Hematopoietic multipotent progenitor cell (in vitro differentiated cells): ENCODE data around the gene PCDHGA1. TPM values are rescaled to one million over a fixed set of nuclear protein-coding genes. Genes with fewer than 3 reads are reported as not detected.

ENCODE experiments used
- DNase-seq, 3 donors: peaks; one replicate each; pipeline ENCODE4 v3.0.0-alpha.2; 2011 to 2015; ENCODE audit warnings: low read depth in 2 of 3, low spot score in 2 of 3
- total RNA-seq: library from RNA; depleted of rRNA; stranded (reverse); fragments of >200 nt; gene quantifications from one replicate; pipeline ENCODE4 v1.2.3, GENCODE V29; 2012

Gene PCDHGA1
- total RNA-seq, 1 donor = under 0.01 TPM

- peak; percentile 39 to 74 (median 70) for DNase-seq
Observed at GRCh38 chr5:141524604-141525597, 194.6 kb downstream of the PCDHGA1 start.

- DNase-seq = no peak
Observed at GRCh38 chr5:141525653-141526052, 195.3 kb downstream of the PCDHGA1 start.

- DNase-seq = no peak
Observed at GRCh38 chr5:141527426-141527825, 197.1 kb downstream of the PCDHGA1 start.

- DNase-seq = no peak
Observed at GRCh38 chr5:141528291-141528984, 198.1 kb downstream of the PCDHGA1 start.

GRCh38 chr5:141529002-141529401 is 198.7 kb downstream of the PCDHGA1 start:
- no peak for DNase-seq

GRCh38 chr5:141529873-141530272 is 199.6 kb downstream of the PCDHGA1 start:
- no peak for DNase-seq

DNA sequence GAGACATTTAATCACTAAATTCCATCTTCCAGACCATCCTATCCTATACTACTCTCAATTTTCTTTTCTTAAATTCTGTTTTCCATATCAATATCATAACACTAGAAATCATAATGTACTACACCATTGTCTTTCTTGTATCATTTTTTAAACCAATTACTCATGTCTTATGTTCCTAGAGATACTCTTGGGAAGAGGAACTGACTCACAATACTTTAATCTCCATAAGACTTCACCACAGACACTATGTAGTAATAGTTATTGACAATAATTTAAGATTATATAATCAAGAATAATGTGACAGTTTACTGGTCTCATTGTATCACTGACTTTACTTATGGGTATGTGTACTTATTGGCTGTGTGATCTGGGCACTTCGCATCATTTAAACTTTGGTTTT is 202.4 kb downstream of the PCDHGA1 start:
- no peak for DNase-seq

GRCh38 chr5:141533897-141534296 is 203.6 kb downstream of the PCDHGA1 start:
- no peak for DNase-seq

GRCh38 chr5:141534492-141535213 is 204.3 kb downstream of the PCDHGA1 start:
- DNase-seq = no peak

GRCh38 chr5:141543053-141543452 is 212.7 kb downstream of the PCDHGA1 start:
- DNase-seq = no peak

- DNase-seq = peak in 2 of 3 donors; percentile 25 to 62
Observed at GRCh38 chr5:141547488-141547887, 217.2 kb downstream of the PCDHGA1 start.

DNA sequence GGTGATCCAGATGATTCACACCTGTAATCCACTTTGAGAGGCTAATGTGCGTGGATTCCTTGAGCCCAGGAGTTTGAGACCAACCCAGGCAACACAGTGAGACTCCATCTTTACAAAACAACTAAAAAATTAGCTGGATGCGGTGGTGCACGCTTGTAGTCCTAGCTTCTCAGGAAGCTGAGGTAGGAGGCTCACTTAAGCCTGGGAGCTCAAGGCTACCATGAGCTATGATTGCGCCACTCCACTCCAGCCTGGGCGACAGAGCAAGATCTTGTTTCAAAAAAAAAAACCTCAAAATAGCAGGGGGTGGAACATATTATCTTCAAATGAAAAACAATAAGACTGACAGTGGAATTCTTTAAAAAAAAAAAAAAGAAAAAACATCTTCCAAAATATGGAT is 217.6 kb downstream of the PCDHGA1 start:
- DNase-seq = no peak

DNA sequence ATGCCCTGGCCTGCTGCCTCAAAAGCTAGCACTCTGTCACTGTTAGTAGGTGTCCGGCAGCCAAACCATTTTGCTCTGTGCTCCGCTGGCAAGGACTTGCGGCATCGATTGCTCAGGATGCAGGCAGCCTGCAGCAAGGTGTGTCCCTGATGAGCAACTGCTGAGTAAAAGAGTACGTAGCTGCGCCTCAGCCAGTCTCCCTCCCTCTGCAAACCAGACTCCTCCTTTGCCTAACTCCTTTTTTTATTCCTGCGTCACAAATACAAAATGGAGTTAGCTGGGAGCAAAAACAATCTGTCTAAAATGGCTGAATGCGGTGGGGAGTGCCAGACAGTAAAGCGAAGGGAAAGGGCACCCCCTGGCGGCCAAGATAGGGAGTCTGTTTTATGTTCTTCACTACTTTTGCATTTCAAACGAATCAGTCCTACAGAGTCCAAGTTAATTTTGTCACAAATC is 227.4 kb downstream of the PCDHGA1 start:
- peak; percentile 58 to 86 (median 78) for DNase-seq

DNA sequence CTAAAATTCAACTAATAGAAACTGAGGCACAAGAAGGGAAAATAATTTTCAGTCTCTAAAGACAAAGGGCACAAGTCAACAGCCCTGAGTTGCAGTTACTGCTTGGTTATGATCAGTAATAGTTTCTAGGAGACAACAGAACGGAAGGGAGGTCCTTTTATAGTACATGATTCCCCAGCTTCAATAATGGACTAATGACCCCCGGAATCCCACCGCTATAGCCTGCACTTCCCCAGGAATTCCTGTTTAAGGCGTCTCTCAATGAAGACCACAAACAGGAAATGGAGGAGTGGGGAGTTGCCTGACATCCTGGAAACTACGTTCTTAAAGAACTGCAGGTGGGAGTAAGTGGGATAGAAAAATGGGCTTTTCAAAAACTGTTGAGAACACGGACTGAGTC is 227.8 kb downstream of the PCDHGA1 start:
- no peak for DNase-seq

- no peak for DNase-seq
Observed at GRCh38 chr5:141559461-141559860, 229.1 kb downstream of the PCDHGA1 start.

DNA sequence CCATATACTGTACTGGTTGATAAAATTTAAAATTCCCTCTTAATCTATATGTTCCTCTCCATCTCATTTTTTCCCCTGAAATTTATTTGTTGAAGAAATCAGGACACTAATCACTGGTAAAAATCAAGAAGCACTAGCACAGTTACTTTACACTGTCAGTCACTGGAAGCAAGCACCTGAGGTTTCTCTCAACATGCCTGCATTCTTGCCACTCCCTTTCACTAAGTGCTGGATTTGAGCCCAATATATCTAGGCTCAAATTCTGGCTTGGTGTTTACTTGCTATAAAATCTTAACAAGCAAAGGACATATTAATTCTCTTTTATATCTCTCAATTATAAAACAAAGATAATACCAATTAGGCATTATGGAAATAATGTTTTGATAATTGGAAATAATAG is 229.8 kb downstream of the PCDHGA1 start:
- no peak for DNase-seq

- DNase-seq = peak in 2 of 3 donors; percentile 66 to 70
Observed at GRCh38 chr5:141560725-141561483, 230.6 kb downstream of the PCDHGA1 start.
